HG03469 (cell line): ENCODE data around the gene KNDC1.
"Not testable (repeated sequence)": the region's sequence is repeated elsewhere in the genome, so short reads cannot be mapped to it uniquely, and the experiment has no call there.

Experiments used
- ATAC-seq: cut with Tn5 transposase; IDR thresholded peaks from one replicate; pipeline ENCODE4 v1.9.1; 2021; ENCODE audit warnings: mild to moderate bottlenecking, moderate library complexity, moderate number of reproducible peaks; ENCODE audit not compliant: unreplicated experiment

KNDC1 gene

GRCh38 chr10:133124357-133125211, 35.4 kb upstream of the KNDC1 start:
- no peak for ATAC-seq

GRCh38 chr10:133125901-133126300, 34.1 kb upstream of the KNDC1 start:
- no peak for ATAC-seq

DNA sequence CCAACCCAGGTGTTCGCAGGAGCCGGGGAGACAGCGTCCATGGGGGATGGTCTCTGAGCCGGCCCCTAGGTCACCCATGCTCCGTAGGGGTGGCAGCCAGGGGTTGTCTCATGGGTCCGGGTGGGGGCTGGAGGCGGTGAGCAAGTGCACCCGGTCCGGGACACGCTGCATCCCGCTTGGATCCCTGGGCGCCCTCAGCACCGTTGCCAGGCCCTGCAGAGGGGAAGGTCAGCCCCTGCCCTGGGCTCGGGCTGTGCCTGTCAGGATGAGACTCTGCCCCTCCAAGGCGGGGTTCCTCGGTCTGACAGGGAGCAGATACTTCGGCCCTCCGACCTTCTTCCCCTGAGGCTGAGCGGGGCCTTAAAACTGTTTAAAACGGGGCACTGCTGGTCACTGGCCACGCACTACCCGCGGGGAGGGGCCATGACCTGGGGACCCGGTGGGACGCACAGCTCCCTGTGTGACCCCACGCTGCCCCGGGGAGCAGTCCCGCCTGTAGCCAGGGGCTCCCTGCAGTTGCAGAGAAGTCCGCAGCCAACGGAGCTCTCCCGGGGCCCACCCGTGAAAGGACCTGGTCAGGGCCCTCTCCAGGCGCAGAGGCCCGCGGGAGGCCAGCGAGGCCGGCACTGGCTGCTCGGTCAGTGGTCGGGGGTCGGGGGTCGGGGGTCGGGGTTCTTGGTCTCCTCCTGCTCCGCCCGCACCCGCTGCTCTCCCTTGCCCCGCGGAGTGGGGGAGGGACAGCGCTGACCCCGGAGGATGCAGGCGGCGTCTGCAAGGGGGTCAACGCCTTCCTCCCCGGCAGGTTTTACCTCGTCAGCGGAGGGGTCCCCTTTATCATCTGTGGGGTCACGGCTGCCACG, 33.4 kb upstream of the KNDC1 start:
- no peak for ATAC-seq

GRCh38 chr10:133127291-133128125, 32.5 kb upstream of the KNDC1 start:
- ATAC-seq, result no peak

- ATAC-seq, result no peak
Observed at GRCh38 chr10:133128126-133129070, 31.6 kb upstream of the KNDC1 start.

DNA sequence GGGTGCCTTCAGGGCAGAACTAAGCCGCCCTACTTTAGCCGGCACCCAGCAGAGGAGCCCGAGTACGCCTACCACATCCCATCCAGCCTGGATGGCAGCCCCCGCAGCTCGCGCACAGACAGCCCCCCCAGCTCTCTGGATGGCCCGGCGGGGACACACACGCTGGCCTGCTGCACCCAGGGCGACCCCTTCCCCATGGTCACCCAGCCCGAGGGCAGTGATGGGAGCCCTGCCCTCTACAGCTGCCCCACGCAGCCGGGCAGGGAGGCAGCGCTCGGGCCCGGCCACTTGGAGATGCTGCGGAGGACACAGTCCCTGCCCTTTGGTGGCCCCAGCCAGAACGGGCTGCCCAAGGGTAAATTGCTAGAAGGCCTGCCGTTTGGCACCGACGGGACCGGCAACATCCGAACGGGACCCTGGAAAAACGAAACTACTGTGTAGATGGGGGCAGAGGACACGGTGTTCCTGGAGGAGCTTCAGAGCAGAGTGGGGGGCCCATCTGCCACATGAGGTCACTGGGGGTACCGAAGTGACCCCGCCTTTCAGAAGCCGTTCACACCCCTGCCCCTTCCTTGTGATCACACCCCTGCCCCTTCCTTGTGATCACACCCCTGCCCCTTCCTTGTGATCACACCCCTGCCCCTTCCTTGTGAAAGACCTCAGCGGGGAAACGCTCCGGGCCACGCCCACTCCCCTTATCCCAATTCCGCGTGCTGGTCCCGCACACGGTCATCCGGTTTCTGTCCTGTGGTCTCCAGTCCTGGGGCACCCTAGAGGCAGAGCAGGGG, 30.8 kb upstream of the KNDC1 start:
- no peak for ATAC-seq

DNA sequence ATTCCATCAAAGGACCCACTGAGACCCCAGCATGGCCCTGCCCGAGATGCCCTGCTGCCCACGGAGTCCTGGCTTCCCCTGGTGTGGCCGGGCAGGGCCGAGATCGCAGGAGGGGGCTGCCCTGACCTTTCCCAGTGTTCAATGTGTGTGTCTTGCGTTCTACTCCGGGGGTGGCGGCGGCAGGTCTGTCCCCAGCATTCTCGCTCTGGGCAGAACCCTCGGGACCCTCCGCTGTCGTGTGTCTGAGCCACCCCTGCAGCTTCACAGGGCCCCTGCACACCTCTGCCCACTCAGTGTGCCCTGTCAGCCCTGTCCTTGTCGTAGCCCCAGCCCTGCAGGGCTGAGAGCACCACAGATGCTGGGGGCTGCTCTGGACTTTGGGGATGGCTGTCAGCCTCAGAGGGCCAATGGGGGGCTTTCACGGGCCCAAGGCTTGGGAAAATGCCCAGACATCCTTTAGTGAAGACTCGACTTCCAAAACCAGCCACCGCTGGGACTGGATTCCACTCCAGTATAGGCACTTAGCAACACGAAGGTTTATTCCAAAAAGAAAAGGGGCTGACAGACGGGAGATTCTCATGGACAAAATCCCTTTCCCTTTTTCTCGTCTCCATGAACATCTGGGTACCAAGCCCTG, 30.0 kb upstream of the KNDC1 start:
- no peak for ATAC-seq

- no peak for ATAC-seq
Observed at GRCh38 chr10:133130602-133131001, 29.4 kb upstream of the KNDC1 start.

GRCh38 chr10:133131053-133131452, 29.0 kb upstream of the KNDC1 start:
- ATAC-seq, result no peak

DNA sequence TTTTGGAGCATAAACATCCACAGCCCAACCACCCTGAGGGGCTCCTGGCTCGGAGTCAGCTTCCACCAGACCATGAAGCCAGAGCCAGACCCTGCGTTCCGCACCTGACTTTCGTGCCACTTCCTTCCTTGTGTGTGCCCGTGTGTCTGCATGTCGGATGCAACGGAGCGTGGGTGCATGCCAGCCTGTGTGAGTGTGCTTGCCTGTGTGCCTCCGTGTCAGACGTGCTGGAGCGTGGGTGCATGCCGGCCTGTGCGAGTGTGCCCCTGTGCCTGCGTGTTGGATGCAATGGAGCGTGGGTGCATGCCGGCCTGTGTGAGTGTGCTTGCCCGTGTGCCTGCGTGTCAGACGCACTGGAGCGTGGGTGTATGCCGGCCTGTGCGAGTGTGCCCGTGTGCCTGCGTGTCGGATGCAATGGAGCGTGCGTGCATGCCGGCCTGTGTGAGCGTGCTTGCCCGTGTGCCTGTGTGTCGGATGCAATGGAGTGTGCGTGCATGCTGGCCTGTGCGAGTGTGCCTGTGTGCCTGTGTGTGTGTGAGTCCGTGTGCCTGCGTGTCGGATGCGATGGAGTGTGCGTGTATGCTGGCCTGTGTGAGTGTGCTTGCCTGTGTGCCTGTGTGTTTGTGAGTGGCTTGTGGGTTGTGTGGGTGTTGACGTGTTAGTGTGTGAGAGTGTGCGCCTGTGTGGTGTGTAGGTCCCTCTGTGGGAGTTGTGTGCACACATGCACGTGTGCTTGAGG, 28.1 kb upstream of the KNDC1 start:
- ATAC-seq, result no peak

DNA sequence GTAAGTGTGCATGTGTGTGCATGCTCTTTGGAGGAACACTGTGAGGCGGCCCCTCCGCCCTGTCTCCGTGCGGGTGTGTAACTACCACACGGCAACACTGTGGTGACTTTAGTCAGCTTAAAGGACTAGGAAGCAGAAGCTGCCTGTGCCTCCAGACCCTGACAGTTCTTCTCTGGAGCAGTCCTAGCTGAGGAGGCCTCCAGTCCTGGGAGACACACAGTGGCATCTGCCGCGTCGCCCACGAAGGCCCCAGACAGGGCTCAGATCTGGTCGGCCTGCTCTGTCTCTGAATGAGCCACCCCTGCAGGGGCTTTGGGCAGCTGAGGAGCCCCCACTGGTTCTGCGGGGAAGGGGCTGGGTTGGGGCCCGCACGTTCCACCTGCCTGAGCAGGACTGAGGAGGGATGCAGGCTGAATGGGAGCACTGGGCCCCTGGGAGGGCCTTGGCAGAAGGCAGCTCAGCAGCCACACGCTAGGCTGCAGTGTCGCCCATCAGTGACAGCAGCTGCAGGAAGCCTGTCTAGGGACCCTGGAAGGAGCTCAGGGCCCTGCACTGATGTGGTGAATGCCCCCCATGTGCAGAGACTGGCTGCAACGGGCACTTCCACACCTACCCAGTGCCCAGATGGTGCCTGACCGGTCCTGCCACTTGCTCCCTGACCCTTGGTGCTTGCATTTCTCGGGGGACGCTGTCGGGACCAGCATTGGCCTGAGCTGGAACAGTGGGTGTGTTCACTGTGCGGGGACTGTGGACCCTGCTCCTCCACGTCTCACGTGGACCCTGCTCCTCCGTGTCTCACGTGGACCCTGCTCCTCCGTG, 27.3 kb upstream of the KNDC1 start:
- ATAC-seq, result no peak

DNA sequence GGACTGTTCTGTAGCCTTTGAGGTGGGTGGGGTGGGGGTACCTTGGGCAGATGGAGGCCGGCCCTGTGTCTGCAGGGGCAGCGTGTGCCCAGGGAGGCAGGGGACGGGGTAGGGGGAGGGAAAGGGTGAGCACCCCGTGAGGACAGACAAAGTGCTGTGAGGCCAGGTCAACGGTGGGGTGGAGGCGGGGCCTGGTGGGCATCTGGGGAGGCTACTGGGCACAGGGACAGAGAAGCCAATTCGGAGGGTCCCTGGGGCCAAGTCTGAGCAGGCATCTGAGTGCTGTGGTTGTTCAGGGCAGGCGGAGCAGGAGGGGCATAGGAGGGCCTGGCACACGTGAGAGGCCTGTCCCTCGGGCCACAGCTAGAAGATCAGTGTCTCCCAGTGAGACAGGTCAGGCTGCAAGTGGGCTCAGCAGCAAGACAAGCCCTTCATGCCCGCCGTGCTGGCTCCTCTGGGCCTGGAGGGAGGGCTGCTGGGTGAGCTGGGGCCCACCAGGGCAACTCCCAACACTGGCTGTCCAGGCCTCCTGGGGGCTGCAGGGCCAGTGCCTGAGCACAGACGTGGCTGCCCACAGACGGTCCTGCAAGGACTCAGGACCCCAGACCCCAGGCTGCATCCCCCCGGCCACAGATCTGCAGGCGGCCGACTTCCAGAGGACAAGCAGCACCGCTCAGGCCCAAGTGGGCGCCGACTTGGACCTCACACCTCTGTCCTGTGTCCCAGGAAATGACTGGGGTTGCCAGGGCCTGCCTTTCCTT, 26.4 kb upstream of the KNDC1 start:
- ATAC-seq, result no peak

DNA sequence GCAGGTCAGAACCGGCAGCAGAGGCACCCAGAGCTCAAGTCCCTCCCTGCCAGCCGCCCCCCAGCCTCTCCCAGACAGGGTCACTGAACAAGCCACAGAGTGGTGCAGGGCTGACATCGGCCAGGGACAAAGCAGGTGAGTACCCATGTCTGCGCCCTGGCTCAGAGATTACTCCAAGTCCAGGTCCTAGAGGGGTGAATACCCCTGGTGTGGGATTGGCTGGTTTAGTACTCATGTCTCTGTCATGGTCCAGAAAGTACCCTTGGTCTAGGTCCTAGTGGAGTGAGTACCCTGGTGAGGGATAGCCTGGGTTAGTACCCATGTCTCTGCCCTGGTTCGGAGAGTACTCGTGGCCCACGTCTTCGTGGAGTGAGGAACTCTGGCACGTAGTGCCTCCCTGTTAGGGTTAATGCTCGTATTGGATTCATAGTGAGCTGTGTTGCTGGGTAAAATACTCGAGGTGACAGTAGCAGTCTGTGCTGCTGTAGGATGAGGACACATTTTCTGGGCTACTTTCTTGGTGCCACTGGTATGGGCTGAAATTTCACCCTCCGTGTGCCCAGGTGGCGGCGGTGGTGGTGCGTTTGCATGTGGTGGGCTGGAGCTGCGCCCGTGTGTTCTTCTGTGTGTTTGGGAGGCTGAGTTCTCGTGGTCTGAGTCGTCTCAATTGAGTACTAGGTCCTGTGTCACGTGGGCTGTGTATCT, 25.5 kb upstream of the KNDC1 start:
- ATAC-seq, result no peak

DNA sequence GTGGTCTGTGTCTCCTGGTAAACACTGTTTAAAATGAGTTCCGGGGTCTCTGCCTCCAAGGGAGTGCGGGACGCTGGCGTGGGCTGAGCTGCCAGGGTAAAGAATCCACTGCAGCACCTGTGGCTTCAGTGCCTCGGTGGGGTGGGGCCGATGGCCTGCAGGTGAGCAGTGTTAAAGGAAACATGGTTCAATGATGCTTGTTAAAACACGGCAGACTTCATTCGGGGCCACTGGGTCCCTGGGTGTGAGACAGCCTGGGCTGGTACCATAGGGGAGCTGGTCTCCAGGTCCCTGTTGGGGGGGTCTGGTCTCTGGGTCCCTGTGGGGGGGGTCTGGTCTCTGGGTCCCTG, 24.9 kb upstream of the KNDC1 start:
- no peak for ATAC-seq

- not testable (repeated sequence) for ATAC-seq
Observed at GRCh38 chr10:133137486-133138145, 22.4 kb upstream of the KNDC1 start.
